Anterior cingulate cortex (tissue), 58 donors: Measurements from ENCODE around the gene RC3H1.
"Not testable (repeated sequence)": the region's sequence is repeated elsewhere in the genome, so short reads cannot be mapped to it uniquely, and the experiment has no call there.

Experiments
- DNase-seq, 58 donors: peaks; one replicate each; lab custom pipeline; 2025; lab: John Stamatoyannopoulos, UW

RC3H1 gene

GRCh38 chr1:174031099-174031498 lies 8.9 kb upstream of the RC3H1 start:
- DNase-seq: no peak

- DNase-seq: no peak
These were observed 6.3 kb upstream of the RC3H1 start for GRCh38 chr1:174028495-174028894.

- peak in 4 of 58 donors; percentile 2 to 27 (median 20) for DNase-seq
These were observed 1.3 kb upstream of the RC3H1 start for GRCh38 chr1:174023440-174023839.

- no peak for DNase-seq
These were observed 770 bp upstream of the RC3H1 start for GRCh38 chr1:174022976-174023277.

- DNase-seq: peak in 40 of 58 donors; percentile 3 to 80 (median 64)
These were observed 522 bp downstream of the RC3H1 start for GRCh38 chr1:174021591-174022079.

GRCh38 chr1:174018565-174018964 lies 3.6 kb downstream of the RC3H1 start:
- DNase-seq: no peak

GRCh38 chr1:174017231-174017970 lies 4.8 kb downstream of the RC3H1 start:
- DNase-seq: no peak

GRCh38 chr1:174013864-174014418 lies 8.2 kb downstream of the RC3H1 start:
- DNase-seq: no peak

- DNase-seq: no peak
These were observed 13.2 kb downstream of the RC3H1 start for GRCh38 chr1:174008979-174009378.

GRCh38 chr1:174008269-174008668 lies 13.9 kb downstream of the RC3H1 start:
- no peak for DNase-seq

- no peak for DNase-seq
These were observed 14.3 kb downstream of the RC3H1 start for GRCh38 chr1:174007851-174008250.

GRCh38 chr1:174005032-174005431 lies 17.1 kb downstream of the RC3H1 start:
- DNase-seq: no peak

GRCh38 chr1:174003867-174004266 lies 18.3 kb downstream of the RC3H1 start:
- no peak for DNase-seq

GRCh38 chr1:174001573-174001972 lies 20.6 kb downstream of the RC3H1 start:
- no peak for DNase-seq

- no peak for DNase-seq
These were observed 21.8 kb downstream of the RC3H1 start for GRCh38 chr1:174000371-174000770.

- no peak for DNase-seq
These were observed 24.4 kb downstream of the RC3H1 start for GRCh38 chr1:173997791-173998190.

- no peak for DNase-seq
These were observed 25.2 kb downstream of the RC3H1 start for GRCh38 chr1:173996995-173997394.

GRCh38 chr1:173995475-173995874 lies 26.7 kb downstream of the RC3H1 start:
- no peak for DNase-seq

GRCh38 chr1:173993948-173994347 lies 28.2 kb downstream of the RC3H1 start:
- not testable (repeated sequence) for DNase-seq

- DNase-seq: no peak
These were observed 34.1 kb downstream of the RC3H1 start for GRCh38 chr1:173988068-173988467.

- DNase-seq: no peak
These were observed 35.2 kb downstream of the RC3H1 start for GRCh38 chr1:173986951-173987350.

GRCh38 chr1:173970252-173970651 lies 51.9 kb downstream of the RC3H1 start:
- no peak for DNase-seq
